GM12878 (cell line): ENCODE results near the gene SLFN11. TPM values are rescaled to one million over a fixed set of nuclear protein-coding genes. Genes with fewer than 3 reads are reported as not detected.

Experiments used
- BCL11A ChIP-seq: IDR thresholded peaks from 2 replicates; pipeline ENCODE4 v1.6.1; 2011; ENCODE audit warnings: low read depth, low read length
- CBFB ChIP-seq: IDR thresholded peaks from 2 replicates; pipeline ENCODE4 v1.6.1; 2016; ENCODE audit warnings: antibody characterized with exemption, low read depth
- CBX3 ChIP-seq: fragments of 200-600 bp; sonication (generic); IDR thresholded peaks from 2 replicates; pipeline ENCODE4 v1.6.1; 2016; ENCODE audit warnings: low read depth, borderline replicate concordance
- CHD1 ChIP-seq: IDR thresholded peaks from 2 replicates; pipeline ENCODE4 v1.6.1; 2012; ENCODE audit warnings: low read depth, low read length, improper control_type of control experiment
- CHD4 ChIP-seq: fragments of 200-600 bp; sonication (generic); IDR thresholded peaks from 2 replicates; pipeline ENCODE4 v1.6.1; 2016; ENCODE audit warnings: mild to moderate bottlenecking
- CREB1 ChIP-seq: IDR thresholded peaks from 2 replicates; pipeline ENCODE4 v1.6.1; 2012; ENCODE audit warnings: low read depth, mild to moderate bottlenecking, inconsistent platforms
- GATAD2B ChIP-seq: fragments of 450-650 bp; conservative IDR thresholded peaks from 2 replicates; pipeline ENCODE4 v1.6.1; 2017; ENCODE audit warnings: low read depth, mild to moderate bottlenecking, moderate library complexity
- HDGF ChIP-seq: fragments of 450-650 bp; IDR thresholded peaks from 2 replicates; pipeline ENCODE4 v1.6.1; 2016; ENCODE audit warnings: antibody characterized with exemption
- RUNX3 ChIP-seq: IDR thresholded peaks from 2 replicates; pipeline ENCODE4 v1.6.1; 2012; ENCODE audit warnings: low read length, inconsistent platforms
- SP1 ChIP-seq: IDR thresholded peaks from one replicate; pipeline ENCODE4 v1.6.1; 2011; ENCODE audit warnings: low read depth, low read length
- SREBF2 ChIP-seq: IDR thresholded peaks from 2 replicates; pipeline ENCODE4 v1.6.1; 2012; ENCODE audit warnings: mild to moderate bottlenecking, low read length
- TAF1 ChIP-seq: IDR thresholded peaks from 2 replicates; pipeline ENCODE4 v1.6.1; 2011; ENCODE audit warnings: mild to moderate bottlenecking, low read depth, low read length, borderline replicate concordance
- polyA plus RNA-seq, 11 experiments: library from polyadenylated mRNA; depleted of rRNA in 4 of 11; unstranded in 6 of 11; stranded (reverse) in 5 of 11; fragments of >200 nt; fragmentation: Nextera tagmentation in 4 of 11; fragmentation: Illumina TruSeq in 1 of 11; extraction: Ambion mirVana in 4 of 11; extraction: Trizol in 1 of 11; gene quantifications; 1 replicate in 1 of 11; 2 replicates in 10 of 11; pipeline versions ENCODE4 v1.2.1 to v1.2.3, GENCODE V29; 2011 to 2016; ENCODE audit warnings: inconsistent platforms in 2 of 11, missing spikeins in 2 of 11, low read depth in 1 of 11
- total RNA-seq, 4 experiments: library from RNA; depleted of rRNA in 3 of 4; stranded (reverse); fragments of >200 nt in 3 of 4; fragmentation: Illumina TruSeq in 1 of 4; extraction: Trizol in 1 of 4; gene quantifications; 2 replicates each; pipeline versions ENCODE4 v1.2.1 to v1.2.3, GENCODE V29; 2013 to 2021
- TF ChIP-seq, protein P1 (sequence below): fragments of 450-650 bp; IDR thresholded peaks from 2 replicates; pipeline ENCODE4 v1.6.1; 2017; ENCODE audit warnings: mild to moderate bottlenecking, low read depth, inconsistent platforms; ENCODE audit not compliant: poor library complexity, severe bottlenecking
- TF ChIP-seq, protein P2 (sequence below): IDR thresholded peaks from 2 replicates; pipeline ENCODE4 v1.6.1; 2012; ENCODE audit warnings: low read depth, low read length, improper control_type of control experiment
- TF ChIP-seq, protein P3 (sequence below): fragments of 450-650 bp; formaldehyde crosslinking; IDR thresholded peaks from 2 replicates; pipeline ENCODE4 v1.5.0; 2022; ENCODE audit warnings: mild to moderate bottlenecking, missing genetic modification characterization
- TF ChIP-seq, protein P4 (sequence below): IDR thresholded peaks from 2 replicates; pipeline ENCODE4 v1.6.1; 2012; ENCODE audit warnings: low read length, inconsistent platforms
- TF ChIP-seq, protein P5 (sequence below): IDR thresholded peaks from 2 replicates; pipeline ENCODE4 v1.6.1; 2011; ENCODE audit warnings: borderline replicate concordance, low read depth, mild to moderate bottlenecking, moderate library complexity, low read length; ENCODE audit not compliant: insufficient read depth, poor library complexity, severe bottlenecking

SLFN11 gene
- total and polyA plus RNA-seq, 10 of the 15 experiments (the other 5 are each of a cell fraction or from before 2014, with no cell fraction given), result 2.1 to 38.9 (median 30.6) TPM

DNA sequence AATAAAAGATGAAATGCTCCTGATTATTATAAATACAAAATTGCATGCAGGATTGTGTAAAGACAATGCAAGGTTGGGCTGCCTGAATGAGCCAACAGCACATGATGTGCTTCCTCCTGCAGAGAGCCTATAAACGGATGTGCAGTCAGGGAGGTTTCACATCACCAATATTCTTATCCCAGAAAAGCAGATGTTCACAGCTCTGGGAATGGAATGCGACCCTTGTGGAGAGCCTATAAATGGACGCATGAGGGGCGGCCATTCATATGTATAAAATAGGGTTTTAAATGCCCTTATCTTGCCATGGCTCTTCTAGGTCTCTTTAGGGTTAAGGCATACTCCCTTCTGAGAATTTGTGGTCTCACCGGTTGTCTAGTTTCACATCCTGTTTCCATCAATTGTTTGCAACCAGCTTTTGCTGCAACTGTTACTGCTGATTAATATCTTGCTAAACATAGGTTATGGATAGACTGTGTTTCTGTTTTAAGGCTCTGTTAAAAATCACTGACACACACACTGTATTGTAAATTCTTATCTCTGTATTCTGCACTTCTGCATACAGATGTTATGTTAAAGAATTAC is 31.9 kb downstream of the SLFN11 start (continued):
- TF ChIP-seq, protein P1, sequence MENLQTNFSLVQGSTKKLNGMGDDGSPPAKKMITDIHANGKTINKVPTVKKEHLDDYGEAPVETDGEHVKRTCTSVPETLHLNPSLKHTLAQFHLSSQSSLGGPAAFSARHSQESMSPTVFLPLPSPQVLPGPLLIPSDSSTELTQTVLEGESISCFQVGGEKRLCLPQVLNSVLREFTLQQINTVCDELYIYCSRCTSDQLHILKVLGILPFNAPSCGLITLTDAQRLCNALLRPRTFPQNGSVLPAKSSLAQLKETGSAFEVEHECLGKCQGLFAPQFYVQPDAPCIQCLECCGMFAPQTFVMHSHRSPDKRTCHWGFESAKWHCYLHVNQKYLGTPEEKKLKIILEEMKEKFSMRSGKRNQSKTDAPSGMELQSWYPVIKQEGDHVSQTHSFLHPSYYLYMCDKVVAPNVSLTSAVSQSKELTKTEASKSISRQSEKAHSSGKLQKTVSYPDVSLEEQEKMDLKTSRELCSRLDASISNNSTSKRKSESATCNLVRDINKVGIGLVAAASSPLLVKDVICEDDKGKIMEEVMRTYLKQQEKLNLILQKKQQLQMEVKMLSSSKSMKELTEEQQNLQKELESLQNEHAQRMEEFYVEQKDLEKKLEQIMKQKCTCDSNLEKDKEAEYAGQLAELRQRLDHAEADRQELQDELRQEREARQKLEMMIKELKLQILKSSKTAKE, result peak; percentile 73
- 0 out of 2 replicates have a peak, but pooled peaks have one; percentile 45 for TF ChIP-seq CBFB
- TF ChIP-seq, protein P2, sequence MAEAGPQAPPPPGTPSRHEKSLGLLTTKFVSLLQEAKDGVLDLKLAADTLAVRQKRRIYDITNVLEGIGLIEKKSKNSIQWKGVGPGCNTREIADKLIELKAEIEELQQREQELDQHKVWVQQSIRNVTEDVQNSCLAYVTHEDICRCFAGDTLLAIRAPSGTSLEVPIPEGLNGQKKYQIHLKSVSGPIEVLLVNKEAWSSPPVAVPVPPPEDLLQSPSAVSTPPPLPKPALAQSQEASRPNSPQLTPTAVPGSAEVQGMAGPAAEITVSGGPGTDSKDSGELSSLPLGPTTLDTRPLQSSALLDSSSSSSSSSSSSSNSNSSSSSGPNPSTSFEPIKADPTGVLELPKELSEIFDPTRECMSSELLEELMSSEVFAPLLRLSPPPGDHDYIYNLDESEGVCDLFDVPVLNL, result no peak
- TF ChIP-seq CBX3, result no peak
- 0 out of 2 replicates have a peak, but pooled peaks have one; percentile 21 for TF ChIP-seq GATAD2B
- TF ChIP-seq, protein P3, sequence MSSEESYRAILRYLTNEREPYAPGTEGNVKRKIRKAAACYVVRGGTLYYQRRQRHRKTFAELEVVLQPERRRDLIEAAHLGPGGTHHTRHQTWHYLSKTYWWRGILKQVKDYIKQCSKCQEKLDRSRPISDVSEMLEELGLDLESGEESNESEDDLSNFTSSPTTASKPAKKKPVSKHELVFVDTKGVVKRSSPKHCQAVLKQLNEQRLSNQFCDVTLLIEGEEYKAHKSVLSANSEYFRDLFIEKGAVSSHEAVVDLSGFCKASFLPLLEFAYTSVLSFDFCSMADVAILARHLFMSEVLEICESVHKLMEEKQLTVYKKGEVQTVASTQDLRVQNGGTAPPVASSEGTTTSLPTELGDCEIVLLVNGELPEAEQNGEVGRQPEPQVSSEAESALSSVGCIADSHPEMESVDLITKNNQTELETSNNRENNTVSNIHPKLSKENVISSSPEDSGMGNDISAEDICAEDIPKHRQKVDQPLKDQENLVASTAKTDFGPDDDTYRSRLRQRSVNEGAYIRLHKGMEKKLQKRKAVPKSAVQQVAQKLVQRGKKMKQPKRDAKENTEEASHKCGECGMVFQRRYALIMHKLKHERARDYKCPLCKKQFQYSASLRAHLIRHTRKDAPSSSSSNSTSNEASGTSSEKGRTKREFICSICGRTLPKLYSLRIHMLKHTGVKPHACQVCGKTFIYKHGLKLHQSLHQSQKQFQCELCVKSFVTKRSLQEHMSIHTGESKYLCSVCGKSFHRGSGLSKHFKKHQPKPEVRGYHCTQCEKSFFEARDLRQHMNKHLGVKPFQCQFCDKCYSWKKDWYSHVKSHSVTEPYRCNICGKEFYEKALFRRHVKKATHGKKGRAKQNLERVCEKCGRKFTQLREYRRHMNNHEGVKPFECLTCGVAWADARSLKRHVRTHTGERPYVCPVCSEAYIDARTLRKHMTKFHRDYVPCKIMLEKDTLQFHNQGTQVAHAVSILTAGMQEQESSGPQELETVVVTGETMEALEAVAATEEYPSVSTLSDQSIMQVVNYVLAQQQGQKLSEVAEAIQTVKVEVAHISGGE (CRISPR knock-in tag), result no peak
- TF ChIP-seq CHD4, result no peak
- TF ChIP-seq RUNX3, result peak; percentile 92
- TF ChIP-seq BCL11A, result peak; percentile 50; the same call in 1 of the 2 replicates
- TF ChIP-seq, protein P4, sequence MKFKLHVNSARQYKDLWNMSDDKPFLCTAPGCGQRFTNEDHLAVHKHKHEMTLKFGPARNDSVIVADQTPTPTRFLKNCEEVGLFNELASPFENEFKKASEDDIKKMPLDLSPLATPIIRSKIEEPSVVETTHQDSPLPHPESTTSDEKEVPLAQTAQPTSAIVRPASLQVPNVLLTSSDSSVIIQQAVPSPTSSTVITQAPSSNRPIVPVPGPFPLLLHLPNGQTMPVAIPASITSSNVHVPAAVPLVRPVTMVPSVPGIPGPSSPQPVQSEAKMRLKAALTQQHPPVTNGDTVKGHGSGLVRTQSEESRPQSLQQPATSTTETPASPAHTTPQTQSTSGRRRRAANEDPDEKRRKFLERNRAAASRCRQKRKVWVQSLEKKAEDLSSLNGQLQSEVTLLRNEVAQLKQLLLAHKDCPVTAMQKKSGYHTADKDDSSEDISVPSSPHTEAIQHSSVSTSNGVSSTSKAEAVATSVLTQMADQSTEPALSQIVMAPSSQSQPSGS, result peak; percentile 70
- no peak for TF ChIP-seq TAF1
- TF ChIP-seq SP1, result no peak
- TF ChIP-seq CHD1, result no peak
- TF ChIP-seq, protein P5, sequence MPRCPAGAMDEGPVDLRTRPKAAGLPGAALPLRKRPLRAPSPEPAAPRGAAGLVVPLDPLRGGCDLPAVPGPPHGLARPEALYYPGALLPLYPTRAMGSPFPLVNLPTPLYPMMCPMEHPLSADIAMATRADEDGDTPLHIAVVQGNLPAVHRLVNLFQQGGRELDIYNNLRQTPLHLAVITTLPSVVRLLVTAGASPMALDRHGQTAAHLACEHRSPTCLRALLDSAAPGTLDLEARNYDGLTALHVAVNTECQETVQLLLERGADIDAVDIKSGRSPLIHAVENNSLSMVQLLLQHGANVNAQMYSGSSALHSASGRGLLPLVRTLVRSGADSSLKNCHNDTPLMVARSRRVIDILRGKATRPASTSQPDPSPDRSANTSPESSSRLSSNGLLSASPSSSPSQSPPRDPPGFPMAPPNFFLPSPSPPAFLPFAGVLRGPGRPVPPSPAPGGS, result no peak
- TF ChIP-seq SREBF2, result no peak
- TF ChIP-seq CREB1, result no peak
- no peak for TF ChIP-seq HDGF
